ENCODE measurements around the gene PLA1A. TPM values are rescaled to one million over a fixed set of nuclear protein-coding genes. Genes with fewer than 3 reads are reported as not detected.

PLA1A gene
- total RNA-seq, 2 donors from 2014 or later, result 0.58 to 1.3 TPM

DNA sequence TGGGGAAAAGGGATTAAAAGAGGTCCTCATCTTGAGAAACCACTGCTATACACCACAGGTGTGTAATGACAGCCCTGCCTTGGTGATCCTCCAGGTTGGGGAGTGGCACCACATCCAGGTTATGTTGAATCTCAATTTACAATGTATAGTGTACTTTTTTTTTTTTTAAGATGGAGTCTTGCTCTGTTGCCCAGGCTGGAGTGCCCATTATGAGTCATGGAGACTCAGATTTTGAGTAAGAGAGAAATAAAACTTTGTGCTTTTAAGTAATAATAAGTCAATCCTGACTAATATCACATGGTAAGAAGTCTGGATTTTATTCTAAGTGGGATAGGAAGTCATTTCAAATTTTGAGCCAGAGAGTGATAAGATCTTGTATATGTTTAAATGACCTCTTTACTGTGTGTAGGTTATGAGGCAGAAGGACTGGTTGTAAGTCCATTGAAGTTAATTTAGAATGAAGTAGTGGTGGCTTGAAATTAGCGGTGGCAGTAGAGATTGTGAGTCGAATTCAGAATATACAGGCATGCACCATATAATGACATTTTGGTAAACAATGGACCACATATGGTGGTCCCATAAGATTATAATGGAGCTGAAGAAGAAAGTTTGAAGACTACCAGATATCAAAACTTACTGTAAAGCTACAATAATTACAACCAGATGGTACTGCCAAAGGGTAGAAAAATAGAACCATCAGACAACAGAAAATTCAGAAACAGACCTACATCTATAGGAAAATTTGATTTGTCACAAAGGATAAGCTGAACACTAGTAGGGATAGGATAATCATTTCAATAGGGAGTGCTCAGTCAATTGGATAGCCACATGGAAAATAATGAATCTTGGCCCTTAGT, 42.0 kb downstream of the PLA1A start:
- H3K9me3 ChIP-seq, result no peaks in the 10 kb centered on the region
- H3K9ac ChIP-seq (ENCODE audit: low read depth in 2 of 2, low read length in 2 of 2), result no peak overlapping the region
- H3K4me3 ChIP-seq, result no peak overlapping the region
- H3K27ac ChIP-seq, result no peak overlapping the region
- no peaks in the 10 kb centered on the region for H3K27me3 ChIP-seq
- TF ChIP-seq, protein P1, sequence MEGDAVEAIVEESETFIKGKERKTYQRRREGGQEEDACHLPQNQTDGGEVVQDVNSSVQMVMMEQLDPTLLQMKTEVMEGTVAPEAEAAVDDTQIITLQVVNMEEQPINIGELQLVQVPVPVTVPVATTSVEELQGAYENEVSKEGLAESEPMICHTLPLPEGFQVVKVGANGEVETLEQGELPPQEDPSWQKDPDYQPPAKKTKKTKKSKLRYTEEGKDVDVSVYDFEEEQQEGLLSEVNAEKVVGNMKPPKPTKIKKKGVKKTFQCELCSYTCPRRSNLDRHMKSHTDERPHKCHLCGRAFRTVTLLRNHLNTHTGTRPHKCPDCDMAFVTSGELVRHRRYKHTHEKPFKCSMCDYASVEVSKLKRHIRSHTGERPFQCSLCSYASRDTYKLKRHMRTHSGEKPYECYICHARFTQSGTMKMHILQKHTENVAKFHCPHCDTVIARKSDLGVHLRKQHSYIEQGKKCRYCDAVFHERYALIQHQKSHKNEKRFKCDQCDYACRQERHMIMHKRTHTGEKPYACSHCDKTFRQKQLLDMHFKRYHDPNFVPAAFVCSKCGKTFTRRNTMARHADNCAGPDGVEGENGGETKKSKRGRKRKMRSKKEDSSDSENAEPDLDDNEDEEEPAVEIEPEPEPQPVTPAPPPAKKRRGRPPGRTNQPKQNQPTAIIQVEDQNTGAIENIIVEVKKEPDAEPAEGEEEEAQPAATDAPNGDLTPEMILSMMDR (IDR thresholded peaks at IDR 0.05), result no peak
- intact Hi-C loops (cut with DNase I), result no loop called here
- H3K4me1 ChIP-seq, result no peaks in the 10 kb centered on the region
- no peak for DNase-seq
- H3K36me3 ChIP-seq, result no peaks in the 10 kb centered on the region

DNA sequence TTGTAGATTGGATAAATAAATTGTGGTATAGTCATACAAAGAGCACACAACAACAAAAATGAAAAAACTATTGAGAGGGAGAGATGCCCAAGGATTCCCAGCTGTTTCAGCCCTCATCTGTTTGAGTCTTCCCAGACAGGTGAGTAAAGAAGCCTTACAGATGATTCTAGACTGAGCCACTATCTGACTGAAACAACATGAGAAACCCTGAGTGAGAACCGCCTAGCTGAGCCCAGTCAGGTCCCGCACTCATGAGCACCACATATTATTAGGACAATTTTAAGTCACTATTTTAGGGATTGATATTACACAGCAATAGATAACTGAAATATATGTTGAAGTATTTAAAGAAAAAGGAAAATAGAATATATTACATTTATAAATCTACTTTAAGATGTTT, 43.7 kb downstream of the PLA1A start:
- Histone ChIP-seq H3K9me3 (no peaks in the 10 kb centered on the region), H3K4me1 (no peaks in the 10 kb centered on the region), H3K27ac (no peak overlapping the region), H3K4me3 (no peak overlapping the region), H3K9ac (ENCODE audit: low read depth in 2 of 2, low read length in 2 of 2) (no peak overlapping the region), H3K36me3 (no peaks in the 10 kb centered on the region), H3K27me3 (no peaks in the 10 kb centered on the region)
- DNase-seq, result no peak
- TF ChIP-seq, protein P1 (IDR thresholded peaks at IDR 0.05), result no peak
- intact Hi-C loops (cut with DNase I), result no loop called here

DNA sequence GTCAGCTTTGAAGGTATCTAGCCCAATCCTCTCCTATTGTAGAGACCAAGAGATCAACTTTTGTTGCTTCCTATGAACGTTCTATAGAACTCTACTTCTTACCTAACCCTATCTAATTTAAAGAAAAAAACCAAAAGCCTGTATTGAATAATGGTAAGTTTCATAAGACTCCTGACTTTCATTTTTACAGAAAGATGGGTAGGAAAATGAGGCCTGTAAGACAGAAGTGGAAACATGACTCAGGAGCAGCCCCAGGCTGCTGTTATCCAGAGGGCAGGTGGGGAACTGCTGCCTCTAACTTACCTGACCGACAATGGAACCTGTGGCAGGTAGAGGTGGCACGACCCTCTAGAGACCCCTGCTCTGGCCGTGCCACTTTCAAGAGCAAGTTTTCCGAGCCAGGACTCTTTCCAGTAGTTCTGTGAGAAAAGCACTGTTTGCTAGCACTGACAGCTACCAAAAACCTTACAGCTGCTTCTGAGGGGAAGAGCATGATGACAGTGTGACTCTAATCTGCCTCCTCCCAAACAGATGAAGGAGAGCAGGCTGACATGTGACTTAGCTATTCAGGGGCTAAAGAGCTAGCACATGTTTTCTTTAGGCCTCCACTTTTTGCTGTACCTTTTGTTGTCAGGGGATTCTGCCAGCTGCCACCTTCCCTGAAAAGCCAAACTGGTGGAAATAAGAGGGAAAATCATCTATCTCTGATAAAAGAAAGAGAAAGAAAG, 45.2 kb downstream of the PLA1A start:
- no peaks in the 10 kb centered on the region for H3K27me3 ChIP-seq
- H3K27ac ChIP-seq, result no peak overlapping the region
- H3K9me3 ChIP-seq, result no peaks in the 10 kb centered on the region
- TF ChIP-seq, protein P1 (IDR thresholded peaks at IDR 0.05), result no peak
- DNase-seq, result no peak
- intact Hi-C loops (cut with DNase I), result no loop called here
- H3K36me3 ChIP-seq, result no peaks in the 10 kb centered on the region
- H3K9ac ChIP-seq (ENCODE audit: low read depth in 2 of 2, low read length in 2 of 2), result no peak overlapping the region
- no peaks in the 10 kb centered on the region for H3K4me1 ChIP-seq
- no peak overlapping the region for H3K4me3 ChIP-seq

DNA sequence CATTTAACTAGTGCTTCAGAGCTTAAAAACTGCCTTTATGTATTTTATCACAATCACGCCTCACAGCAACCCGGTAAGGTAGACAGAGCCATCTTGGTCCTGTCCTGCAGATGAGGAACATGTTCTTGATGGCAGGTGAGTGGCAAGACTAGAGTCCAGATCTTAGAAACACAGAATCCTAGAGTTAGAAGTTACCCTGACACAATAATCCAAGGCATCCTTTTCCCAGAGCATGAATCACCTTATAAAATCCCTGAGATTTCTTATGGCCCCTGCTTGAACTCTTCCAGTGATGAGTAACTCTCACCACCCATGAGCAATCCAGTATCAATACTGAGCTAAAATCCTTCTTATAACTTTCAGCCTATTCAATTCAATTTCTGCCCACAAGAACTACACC, 45.8 kb downstream of the PLA1A start:
- Histone ChIP-seq H3K36me3 (no peaks in the 10 kb centered on the region), H3K4me3 (no peak overlapping the region), H3K27ac (no peak overlapping the region), H3K4me1 (no peaks in the 10 kb centered on the region), H3K9ac (ENCODE audit: low read depth in 2 of 2, low read length in 2 of 2) (no peak overlapping the region), H3K27me3 (no peaks in the 10 kb centered on the region), H3K9me3 (no peaks in the 10 kb centered on the region)
- TF ChIP-seq, protein P1 (IDR thresholded peaks at IDR 0.05), result no peak
- DNase-seq, result no peak
- intact Hi-C loops (cut with DNase I), result no loop called here

DNA sequence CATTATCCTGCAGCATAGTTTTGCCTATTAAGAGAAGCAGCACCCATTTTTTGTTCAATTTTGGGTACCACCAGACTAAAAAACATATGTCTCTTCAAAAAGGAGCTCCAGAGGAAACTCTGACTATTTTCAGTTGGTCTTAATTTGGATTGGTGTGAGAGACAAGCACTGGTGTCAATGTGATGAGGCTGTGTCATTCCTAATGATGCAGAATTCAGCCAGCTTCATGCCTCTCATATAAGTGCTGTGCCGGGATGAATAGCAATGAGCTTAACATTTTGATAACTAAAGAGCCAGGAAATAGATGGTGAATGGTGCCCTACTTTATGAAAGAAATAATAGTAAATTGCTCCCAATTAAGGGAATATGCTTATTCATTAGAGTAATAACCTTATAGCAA, 46.8 kb downstream of the PLA1A start:
- TF ChIP-seq, protein P1 (IDR thresholded peaks at IDR 0.05), result no peak
- DNase-seq, result no peak
- no peak overlapping the region for H3K4me3 ChIP-seq
- no peaks in the 10 kb centered on the region for H3K4me1 ChIP-seq
- intact Hi-C loops (cut with DNase I), result no loop called here
- no peak overlapping the region for H3K9ac ChIP-seq (ENCODE audit: low read depth in 2 of 2, low read length in 2 of 2)
- no peaks in the 10 kb centered on the region for H3K36me3 ChIP-seq
- no peaks in the 10 kb centered on the region for H3K27me3 ChIP-seq
- no peak overlapping the region for H3K27ac ChIP-seq
- H3K9me3 ChIP-seq, result no peaks in the 10 kb centered on the region

All from colonic mucosa (tissue), 4 donors.